HG02759 (cell line): ENCODE results near the gene MOG.

Experiments
- ATAC-seq: cut with Tn5 transposase; IDR thresholded peaks from one replicate; pipeline ENCODE4 v1.9.1; 2021; ENCODE audit warnings: mild to moderate bottlenecking, moderate library complexity; ENCODE audit not compliant: unreplicated experiment

The MOG gene

GRCh38 chr6:29656798-29657197, at the start of gene MOG:
Gene MOG, plus strand, starts transcription at chr6:29657092. Its CDS starts 118 bp downstream, at chr6:29657210.
- no peak for ATAC-seq

- no peak for ATAC-seq
These were observed 48.8 kb upstream of the MOG start for GRCh38 chr6:29608131-29608530.

GRCh38 chr6:29610540-29610939, 46.4 kb upstream of the MOG start:
- no peak for ATAC-seq

- no peak for ATAC-seq
These were observed 45.5 kb upstream of the MOG start for GRCh38 chr6:29611426-29611825.

GRCh38 chr6:29617782-29618554, 38.9 kb upstream of the MOG start:
- ATAC-seq, result no peak

GRCh38 chr6:29619578-29620160, 37.2 kb upstream of the MOG start:
- ATAC-seq, result no peak

GRCh38 chr6:29620630-29621029, 36.3 kb upstream of the MOG start:
- ATAC-seq, result no peak

- no peak for ATAC-seq
These were observed 32.4 kb upstream of the MOG start for GRCh38 chr6:29624520-29624961.

- ATAC-seq, result no peak
These were observed 31.5 kb upstream of the MOG start for GRCh38 chr6:29625337-29625930.

- no peak for ATAC-seq
These were observed 29.7 kb upstream of the MOG start for GRCh38 chr6:29626948-29627754.

- no peak for ATAC-seq
These were observed 29.0 kb upstream of the MOG start for GRCh38 chr6:29627755-29628418.

- ATAC-seq, result no peak
These were observed 28.2 kb upstream of the MOG start for GRCh38 chr6:29628419-29629281.

GRCh38 chr6:29629571-29629970, 27.3 kb upstream of the MOG start:
- no peak for ATAC-seq

- ATAC-seq, result no peak
These were observed 26.6 kb upstream of the MOG start for GRCh38 chr6:29630315-29630714.

- no peak for ATAC-seq
These were observed 25.6 kb upstream of the MOG start for GRCh38 chr6:29631209-29631810.

- peak; percentile 22 for ATAC-seq
These were observed 24.8 kb upstream of the MOG start for GRCh38 chr6:29631860-29632731.

- peak; percentile 76 for ATAC-seq
These were observed 23.9 kb upstream of the MOG start, which contains the start of gene GABBR1 for GRCh38 chr6:29632789-29633533. Gene GABBR1, minus strand, starts transcription at chr6:29633183. Its CDS starts 798 bp downstream, at chr6:29632385.

- no peak for ATAC-seq
These were observed 23.4 kb upstream of the MOG start for GRCh38 chr6:29633534-29633905.
